Measurements from ENCODE around the gene DOCK1.

The DOCK1 gene

DNA sequence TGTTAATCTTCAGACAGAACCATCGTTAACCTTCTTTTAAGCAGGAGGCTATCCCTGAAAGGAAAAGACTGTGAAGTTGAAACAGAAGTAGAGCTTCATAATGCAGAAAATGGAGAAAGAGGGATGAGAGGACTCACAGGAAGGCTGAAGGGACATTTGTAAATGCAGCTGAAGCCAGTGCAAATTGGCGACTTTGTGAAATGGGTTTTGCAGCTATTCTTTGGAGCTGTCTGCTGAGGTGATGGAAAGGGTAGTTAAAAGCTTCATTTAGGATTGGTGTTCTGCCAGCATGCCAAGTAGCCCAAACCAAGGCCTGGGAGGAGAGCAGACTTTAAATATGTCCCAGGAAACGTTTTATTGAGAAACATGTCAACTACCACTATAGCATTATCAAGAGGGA is 168.4 kb downstream of the DOCK1 start:
- Histone ChIP-seq H3K27me3 (no peaks in the 10 kb centered on the region), H3K4me3 (ENCODE audit: low read depth in 1 of 2, low read length in 1 of 2) (no peak overlapping the region), H3K9me3 (no peaks in the 10 kb centered on the region), H3K27ac (no peak overlapping the region), H3K4me1 (ENCODE audit: control insufficient read depth in 1 of 2, insufficient read depth in 1 of 2, low read depth in 1 of 2, low read length in 1 of 2) (no peaks in the 10 kb centered on the region), H3K36me3 (no peaks in the 10 kb centered on the region)
- TF ChIP-seq, protein P1, sequence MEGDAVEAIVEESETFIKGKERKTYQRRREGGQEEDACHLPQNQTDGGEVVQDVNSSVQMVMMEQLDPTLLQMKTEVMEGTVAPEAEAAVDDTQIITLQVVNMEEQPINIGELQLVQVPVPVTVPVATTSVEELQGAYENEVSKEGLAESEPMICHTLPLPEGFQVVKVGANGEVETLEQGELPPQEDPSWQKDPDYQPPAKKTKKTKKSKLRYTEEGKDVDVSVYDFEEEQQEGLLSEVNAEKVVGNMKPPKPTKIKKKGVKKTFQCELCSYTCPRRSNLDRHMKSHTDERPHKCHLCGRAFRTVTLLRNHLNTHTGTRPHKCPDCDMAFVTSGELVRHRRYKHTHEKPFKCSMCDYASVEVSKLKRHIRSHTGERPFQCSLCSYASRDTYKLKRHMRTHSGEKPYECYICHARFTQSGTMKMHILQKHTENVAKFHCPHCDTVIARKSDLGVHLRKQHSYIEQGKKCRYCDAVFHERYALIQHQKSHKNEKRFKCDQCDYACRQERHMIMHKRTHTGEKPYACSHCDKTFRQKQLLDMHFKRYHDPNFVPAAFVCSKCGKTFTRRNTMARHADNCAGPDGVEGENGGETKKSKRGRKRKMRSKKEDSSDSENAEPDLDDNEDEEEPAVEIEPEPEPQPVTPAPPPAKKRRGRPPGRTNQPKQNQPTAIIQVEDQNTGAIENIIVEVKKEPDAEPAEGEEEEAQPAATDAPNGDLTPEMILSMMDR (IDR thresholded peaks at IDR 0.05), result no peak

DNA sequence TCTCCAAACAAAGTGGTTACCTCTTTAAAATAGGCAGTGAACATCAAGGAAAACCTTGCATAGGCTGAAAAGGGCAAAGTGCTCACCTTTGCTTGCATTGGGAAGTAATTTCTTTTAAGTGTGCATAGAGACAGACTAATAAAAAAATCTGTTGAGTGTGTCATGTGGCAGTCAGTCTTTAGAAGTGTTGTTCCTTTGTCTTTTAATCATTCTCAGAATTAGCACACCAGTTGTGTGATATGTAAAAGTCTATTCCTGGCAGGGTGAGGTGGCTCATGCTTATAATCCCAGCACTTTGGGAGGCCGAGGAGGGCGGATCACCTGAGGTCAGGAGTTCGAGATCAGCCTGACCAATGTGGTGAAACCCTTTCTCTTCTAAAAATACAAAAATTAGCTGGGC is 174.2 kb downstream of the DOCK1 start:
- H3K36me3 ChIP-seq, result no peaks in the 10 kb centered on the region
- no peaks in the 10 kb centered on the region for H3K9me3 ChIP-seq
- H3K4me3 ChIP-seq (ENCODE audit: low read depth in 1 of 2, low read length in 1 of 2), result no peak overlapping the region
- TF ChIP-seq, protein P1 (IDR thresholded peaks at IDR 0.05), result no peak
- no peaks in the 10 kb centered on the region for H3K27me3 ChIP-seq
- no peaks in the 10 kb centered on the region for H3K4me1 ChIP-seq (ENCODE audit: control insufficient read depth in 1 of 2, insufficient read depth in 1 of 2, low read depth in 1 of 2, low read length in 1 of 2)
- H3K27ac ChIP-seq, result no peak overlapping the region

DNA sequence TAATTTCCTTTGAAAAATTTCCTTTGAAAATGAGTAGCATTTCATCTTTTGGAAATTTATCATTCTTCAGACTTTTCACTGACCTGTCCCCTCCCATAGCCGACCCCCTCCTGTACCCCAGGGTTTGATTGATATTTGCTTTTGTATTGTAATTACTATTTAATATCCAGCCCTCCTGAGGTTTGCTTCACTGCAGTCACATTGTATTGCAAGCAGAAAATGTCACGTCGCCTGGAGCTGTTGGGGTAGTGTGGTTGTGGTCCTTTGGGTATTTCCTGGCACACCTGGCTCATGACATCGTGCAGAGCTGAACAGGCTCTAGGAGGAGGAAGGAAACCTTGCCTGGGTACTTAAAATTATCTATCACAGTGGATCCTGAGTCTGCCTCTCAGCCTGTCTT is 175.1 kb downstream of the DOCK1 start:
- no peaks in the 10 kb centered on the region for H3K4me1 ChIP-seq (ENCODE audit: control insufficient read depth in 1 of 2, insufficient read depth in 1 of 2, low read depth in 1 of 2, low read length in 1 of 2)
- no peaks in the 10 kb centered on the region for H3K9me3 ChIP-seq
- no peak overlapping the region for H3K4me3 ChIP-seq (ENCODE audit: low read depth in 1 of 2, low read length in 1 of 2)
- TF ChIP-seq, protein P1 (IDR thresholded peaks at IDR 0.05), result no peak
- H3K36me3 ChIP-seq, result no peaks in the 10 kb centered on the region
- no peaks in the 10 kb centered on the region for H3K27me3 ChIP-seq
- no peak overlapping the region for H3K27ac ChIP-seq

DNA sequence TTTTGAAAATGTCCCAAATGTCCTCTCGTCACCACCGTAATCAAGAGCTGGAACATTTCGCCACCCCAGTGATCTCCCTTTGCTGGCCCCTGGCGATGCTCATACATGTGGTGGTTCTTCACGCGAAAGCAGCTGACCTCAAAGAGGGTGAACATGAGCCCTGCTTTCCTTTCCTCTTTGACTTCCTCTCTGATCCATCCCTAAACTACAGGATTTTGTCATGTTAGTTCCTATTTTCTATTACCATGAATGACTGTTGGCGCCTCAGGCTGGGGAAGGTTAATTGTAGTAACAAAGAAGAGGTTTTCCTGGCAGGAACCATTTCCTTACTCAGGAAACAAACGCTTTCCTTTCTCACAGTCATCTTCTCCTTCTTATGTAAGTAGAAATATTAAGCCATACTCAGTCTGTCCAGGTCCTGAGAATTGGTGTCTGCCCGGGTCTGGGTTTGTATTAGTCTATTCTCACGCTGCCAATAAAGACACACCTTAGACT is 176.7 kb downstream of the DOCK1 start:
- TF ChIP-seq, protein P1 (IDR thresholded peaks at IDR 0.05), result no peak
- H3K4me1 ChIP-seq (ENCODE audit: control insufficient read depth in 1 of 2, insufficient read depth in 1 of 2, low read depth in 1 of 2, low read length in 1 of 2), result no peaks in the 10 kb centered on the region
- no peaks in the 10 kb centered on the region for H3K36me3 ChIP-seq
- no peak overlapping the region for H3K27ac ChIP-seq
- H3K4me3 ChIP-seq (ENCODE audit: low read depth in 1 of 2, low read length in 1 of 2), result no peak overlapping the region
- H3K27me3 ChIP-seq, result no peaks in the 10 kb centered on the region
- no peaks in the 10 kb centered on the region for H3K9me3 ChIP-seq

DNA sequence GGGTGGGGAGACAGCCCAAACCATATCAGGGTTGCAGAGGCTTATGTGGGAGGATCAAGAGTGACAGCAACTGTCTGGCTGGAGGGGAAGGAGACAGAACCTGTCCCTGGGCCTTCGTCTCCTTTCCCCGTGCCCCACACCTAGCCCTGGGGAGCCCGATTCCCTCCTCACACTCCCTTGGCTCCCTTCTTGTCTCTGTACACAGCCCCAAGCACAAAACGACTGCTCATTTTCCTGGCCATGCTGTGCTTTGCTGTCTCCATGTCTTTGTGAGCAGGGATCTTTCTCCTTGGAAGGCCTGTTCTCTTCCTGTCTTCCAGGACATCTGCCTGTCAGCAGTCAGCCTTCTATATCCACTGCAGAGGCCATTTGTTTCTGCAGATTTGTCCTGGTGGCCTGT is 177.4 kb downstream of the DOCK1 start:
- TF ChIP-seq, protein P1 (IDR thresholded peaks at IDR 0.05), result no peak
- Histone ChIP-seq H3K4me3 (ENCODE audit: low read depth in 1 of 2, low read length in 1 of 2) (no peak overlapping the region), H3K9me3 (no peaks in the 10 kb centered on the region), H3K4me1 (ENCODE audit: control insufficient read depth in 1 of 2, insufficient read depth in 1 of 2, low read depth in 1 of 2, low read length in 1 of 2) (no peaks in the 10 kb centered on the region), H3K27me3 (no peaks in the 10 kb centered on the region), H3K36me3 (no peaks in the 10 kb centered on the region), H3K27ac (no peak overlapping the region)

DNA sequence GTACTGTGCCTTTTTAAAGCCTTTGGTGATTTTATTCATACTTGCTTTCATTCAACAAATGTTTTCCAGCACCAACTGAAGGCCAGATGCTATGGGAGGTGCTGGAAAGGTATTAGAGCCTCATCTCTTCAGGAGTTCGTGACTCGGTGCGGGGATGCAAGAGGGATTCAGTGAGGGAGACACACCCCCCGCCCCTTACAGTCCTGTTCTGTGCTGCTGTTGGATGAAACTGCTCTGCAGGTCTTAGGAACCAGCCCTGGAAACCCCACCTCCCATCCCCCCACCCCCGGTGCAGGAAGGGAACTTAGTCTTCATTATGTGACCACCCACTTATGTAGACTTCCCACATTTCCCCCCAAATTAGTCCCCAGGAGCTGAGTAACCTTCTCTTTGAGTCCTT is 180.7 kb downstream of the DOCK1 start:
- no peaks in the 10 kb centered on the region for H3K27me3 ChIP-seq
- TF ChIP-seq, protein P1 (IDR thresholded peaks at IDR 0.05), result no peak
- H3K4me3 ChIP-seq (ENCODE audit: low read depth in 1 of 2, low read length in 1 of 2), result no peak overlapping the region
- H3K9me3 ChIP-seq, result no peaks in the 10 kb centered on the region
- H3K4me1 ChIP-seq (ENCODE audit: control insufficient read depth in 1 of 2, insufficient read depth in 1 of 2, low read depth in 1 of 2, low read length in 1 of 2), result no peaks in the 10 kb centered on the region
- no peak overlapping the region for H3K27ac ChIP-seq
- no peaks in the 10 kb centered on the region for H3K36me3 ChIP-seq
